GM12801 (cell line): Measurements from ENCODE around the gene JAML.

Experiments used
- TF ChIP-seq, protein P1 (sequence below): IDR thresholded peaks from one replicate; pipeline ENCODE4 v1.5.1; 2011; ENCODE audit warnings: control low read depth; ENCODE audit not compliant: insufficient read length; ENCODE audit errors: extremely low read depth

JAML gene

DNA sequence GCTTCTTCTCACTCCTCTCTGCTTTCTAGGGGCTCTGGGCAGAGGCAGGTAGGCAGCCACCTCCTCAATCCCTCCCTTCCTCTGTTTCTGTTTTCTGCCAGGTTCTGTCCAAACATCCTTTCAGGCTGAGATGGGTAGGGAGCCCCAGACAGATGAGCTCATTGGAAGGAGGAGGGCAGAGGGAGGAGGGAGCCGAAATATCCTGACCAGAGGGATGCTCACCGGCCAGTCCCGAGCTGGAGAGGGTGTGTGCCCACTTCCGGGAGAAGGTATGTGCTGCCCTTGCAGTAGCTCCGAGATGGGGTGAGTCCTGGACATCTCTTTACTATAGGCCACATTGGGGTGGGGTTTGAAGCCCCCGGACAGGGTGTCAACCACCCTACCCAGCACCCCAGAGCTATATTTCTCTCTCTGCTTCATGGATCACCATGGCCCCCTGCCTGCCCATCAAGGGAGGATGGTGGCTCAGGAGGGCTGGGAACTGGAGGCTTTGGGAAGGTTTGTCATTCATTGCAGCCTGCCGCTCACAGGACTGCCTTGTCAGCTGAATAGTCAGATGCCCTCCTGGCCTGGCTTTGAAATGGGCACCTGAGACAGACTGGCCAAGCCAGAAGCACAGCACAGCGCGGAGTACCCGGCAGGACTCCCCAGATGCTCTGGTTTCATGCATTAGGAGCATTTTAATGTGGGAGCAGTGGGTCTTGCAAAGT, 67.5 kb downstream of the JAML start:
- TF ChIP-seq, protein P1, sequence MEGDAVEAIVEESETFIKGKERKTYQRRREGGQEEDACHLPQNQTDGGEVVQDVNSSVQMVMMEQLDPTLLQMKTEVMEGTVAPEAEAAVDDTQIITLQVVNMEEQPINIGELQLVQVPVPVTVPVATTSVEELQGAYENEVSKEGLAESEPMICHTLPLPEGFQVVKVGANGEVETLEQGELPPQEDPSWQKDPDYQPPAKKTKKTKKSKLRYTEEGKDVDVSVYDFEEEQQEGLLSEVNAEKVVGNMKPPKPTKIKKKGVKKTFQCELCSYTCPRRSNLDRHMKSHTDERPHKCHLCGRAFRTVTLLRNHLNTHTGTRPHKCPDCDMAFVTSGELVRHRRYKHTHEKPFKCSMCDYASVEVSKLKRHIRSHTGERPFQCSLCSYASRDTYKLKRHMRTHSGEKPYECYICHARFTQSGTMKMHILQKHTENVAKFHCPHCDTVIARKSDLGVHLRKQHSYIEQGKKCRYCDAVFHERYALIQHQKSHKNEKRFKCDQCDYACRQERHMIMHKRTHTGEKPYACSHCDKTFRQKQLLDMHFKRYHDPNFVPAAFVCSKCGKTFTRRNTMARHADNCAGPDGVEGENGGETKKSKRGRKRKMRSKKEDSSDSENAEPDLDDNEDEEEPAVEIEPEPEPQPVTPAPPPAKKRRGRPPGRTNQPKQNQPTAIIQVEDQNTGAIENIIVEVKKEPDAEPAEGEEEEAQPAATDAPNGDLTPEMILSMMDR: no peak

- TF ChIP-seq, protein P1: no peak
These were observed 68.2 kb downstream of the JAML start for GRCh38 chr11:118156531-118157185.

DNA sequence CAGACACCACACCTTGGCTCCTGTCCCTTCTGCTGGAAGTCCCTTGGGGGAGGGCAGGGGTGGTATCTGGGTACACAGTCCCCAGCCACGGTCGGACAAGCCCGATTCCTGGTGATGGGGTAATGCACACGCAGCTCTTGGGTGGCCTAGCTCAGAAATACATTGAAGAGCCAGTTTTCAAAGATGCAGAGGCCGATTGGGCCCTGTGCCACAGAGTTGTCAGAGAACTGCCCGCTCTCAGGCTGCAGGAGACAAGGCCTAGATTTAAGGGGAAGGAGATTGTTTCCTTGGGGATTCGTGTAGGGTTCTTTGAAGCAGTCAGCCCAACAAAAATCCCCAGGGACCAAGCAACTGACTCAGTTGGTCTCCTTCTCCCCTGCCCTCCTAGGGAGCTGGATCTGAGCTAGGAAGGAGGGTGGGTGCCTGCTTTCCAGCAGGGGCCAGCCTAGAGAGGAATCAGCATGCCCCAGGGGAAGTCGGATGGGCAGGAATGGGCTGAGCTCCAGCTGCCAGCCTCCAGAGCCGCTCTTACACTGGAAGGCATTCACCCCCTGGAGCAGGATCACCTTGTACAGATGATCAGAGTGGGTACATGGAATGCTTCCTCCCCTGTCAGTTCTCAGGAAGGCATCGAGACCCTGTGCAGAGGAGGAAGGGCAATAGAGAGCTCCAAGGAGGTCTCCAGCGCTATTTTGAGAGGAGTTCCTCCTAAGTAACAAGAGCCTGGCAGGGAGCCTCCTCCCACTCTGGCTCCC, 68.9 kb downstream of the JAML start:
- TF ChIP-seq, protein P1: no peak

DNA sequence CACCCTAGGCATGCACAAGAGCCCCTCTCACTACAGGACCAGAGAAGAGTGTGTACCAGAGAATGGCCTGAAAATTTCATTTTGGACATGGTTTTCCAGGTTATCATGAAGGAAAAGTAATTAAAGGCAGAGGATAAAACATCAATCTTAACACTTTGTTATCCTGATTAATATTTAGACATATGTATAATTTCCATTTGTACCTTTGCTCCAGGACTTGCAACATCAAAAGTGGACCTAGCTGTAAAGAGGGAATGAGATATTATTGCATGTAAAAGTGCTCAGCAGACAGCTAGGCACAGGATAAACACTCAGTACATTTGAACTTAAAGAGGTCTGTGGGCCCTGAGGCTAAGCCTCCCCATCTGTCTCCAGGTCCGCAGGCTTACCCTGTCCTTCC, 70.2 kb downstream of the JAML start:
- TF ChIP-seq, protein P1: no peak

DNA sequence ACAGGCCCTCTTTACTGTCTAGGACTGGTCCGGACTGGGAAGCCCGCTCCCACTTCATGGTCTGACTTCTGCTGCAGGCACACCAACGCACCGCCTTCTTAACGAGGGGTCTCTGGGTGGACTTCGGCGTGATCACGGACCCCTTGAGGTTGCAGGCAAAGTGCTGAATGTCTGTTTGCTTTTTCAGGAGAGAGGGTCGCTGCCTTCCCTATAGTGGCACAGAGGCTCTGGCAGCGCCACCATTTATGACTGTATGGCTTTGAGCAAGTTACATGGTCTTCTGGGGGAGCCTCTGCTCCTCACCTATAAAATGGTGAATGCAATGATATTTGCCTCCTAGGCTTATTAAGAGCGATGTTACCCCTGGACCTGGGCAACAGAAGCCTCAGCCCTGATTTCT, 70.8 kb downstream of the JAML start:
- TF ChIP-seq, protein P1: no peak

- TF ChIP-seq, protein P1: no peak
These were observed 71.3 kb downstream of the JAML start for GRCh38 chr11:118153516-118153915.

- TF ChIP-seq, protein P1: no peak
These were observed 72.0 kb downstream of the JAML start, which contains the start of gene SCN4B for GRCh38 chr11:118152552-118153471. Gene SCN4B (minus strand): TSS chr11:118152823. CDS start chr11:118152673, 150 bp downstream.
